ENCODE results near the gene CCDC102B. TPM values are rescaled to one million over a fixed set of nuclear protein-coding genes. Genes with fewer than 3 reads are reported as not detected.
"Not testable (repeated sequence)": the region's sequence is repeated elsewhere in the genome, so short reads cannot be mapped to it uniquely, and the experiment has no call there.

The CCDC102B gene
- total RNA-seq, 1 donor from 2014 or later: 8.1 TPM

DNA sequence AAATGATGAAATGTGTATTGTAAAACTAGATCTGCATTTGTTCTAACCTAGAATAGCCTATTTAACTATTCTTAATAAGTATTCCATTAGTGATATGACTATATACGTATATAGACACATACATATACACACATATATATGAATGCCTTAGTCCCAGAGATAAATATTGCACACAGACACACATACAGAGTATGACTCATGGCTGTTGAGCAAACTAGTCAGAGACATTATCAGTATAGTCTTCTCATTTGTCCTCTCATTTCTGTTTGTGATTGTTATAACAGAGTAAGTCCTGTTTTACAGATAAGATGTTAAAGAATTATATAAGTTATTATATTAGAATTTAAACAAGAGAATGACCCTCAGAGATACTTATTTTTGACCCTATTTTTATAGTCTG, 202.5 kb downstream of the CCDC102B start:
- Mint-ChIP-seq H3K27me3 (ENCODE audit: unreplicated experiment) (no peaks in the 10 kb centered on the region), H3K27ac (ENCODE audit: unreplicated experiment) (no peak overlapping the region), H3K4me1 (ENCODE audit: low read depth, unreplicated experiment) (no peaks in the 10 kb centered on the region), H3K9me3 (ENCODE audit: unreplicated experiment) (no peaks in the 10 kb centered on the region), H3K36me3 (ENCODE audit: unreplicated experiment) (no peaks in the 10 kb centered on the region), H3K4me3 (ENCODE audit: unreplicated experiment) (no peak overlapping the region)
- TF ChIP-seq, protein P1, sequence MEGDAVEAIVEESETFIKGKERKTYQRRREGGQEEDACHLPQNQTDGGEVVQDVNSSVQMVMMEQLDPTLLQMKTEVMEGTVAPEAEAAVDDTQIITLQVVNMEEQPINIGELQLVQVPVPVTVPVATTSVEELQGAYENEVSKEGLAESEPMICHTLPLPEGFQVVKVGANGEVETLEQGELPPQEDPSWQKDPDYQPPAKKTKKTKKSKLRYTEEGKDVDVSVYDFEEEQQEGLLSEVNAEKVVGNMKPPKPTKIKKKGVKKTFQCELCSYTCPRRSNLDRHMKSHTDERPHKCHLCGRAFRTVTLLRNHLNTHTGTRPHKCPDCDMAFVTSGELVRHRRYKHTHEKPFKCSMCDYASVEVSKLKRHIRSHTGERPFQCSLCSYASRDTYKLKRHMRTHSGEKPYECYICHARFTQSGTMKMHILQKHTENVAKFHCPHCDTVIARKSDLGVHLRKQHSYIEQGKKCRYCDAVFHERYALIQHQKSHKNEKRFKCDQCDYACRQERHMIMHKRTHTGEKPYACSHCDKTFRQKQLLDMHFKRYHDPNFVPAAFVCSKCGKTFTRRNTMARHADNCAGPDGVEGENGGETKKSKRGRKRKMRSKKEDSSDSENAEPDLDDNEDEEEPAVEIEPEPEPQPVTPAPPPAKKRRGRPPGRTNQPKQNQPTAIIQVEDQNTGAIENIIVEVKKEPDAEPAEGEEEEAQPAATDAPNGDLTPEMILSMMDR (IDR thresholded peaks at IDR 0.05; ENCODE audit: partially characterized antibody, unreplicated experiment): no peak
- no peak for DNase-seq

DNA sequence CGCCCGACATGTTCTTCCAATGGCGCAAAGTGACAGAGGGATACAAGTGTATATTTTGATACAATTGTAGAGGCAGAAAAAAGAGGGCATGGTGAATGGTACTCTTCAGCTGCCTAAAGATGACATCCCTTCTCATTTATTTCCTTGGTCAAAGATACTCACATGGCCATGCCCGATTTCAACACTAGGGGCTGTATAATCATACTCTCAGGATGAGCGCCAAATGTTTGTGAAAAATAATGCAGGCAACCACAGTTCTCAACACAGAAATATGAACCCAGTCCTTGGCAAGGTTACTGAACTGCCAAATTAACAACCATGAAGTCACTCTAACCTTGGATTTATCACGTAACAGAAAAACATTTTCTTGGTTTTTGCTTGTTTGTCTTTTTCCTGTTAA, 204.4 kb downstream of the CCDC102B start:
- no peak overlapping the region for H3K4me3 Mint-ChIP-seq (ENCODE audit: unreplicated experiment)
- H3K4me1 Mint-ChIP-seq (ENCODE audit: low read depth, unreplicated experiment): no peaks in the 10 kb centered on the region
- no peak for DNase-seq
- TF ChIP-seq, protein P1 (IDR thresholded peaks at IDR 0.05; ENCODE audit: partially characterized antibody, unreplicated experiment): peak; percentile 53
- no peaks in the 10 kb centered on the region for H3K36me3 Mint-ChIP-seq (ENCODE audit: unreplicated experiment)
- no peak overlapping the region for H3K27ac Mint-ChIP-seq (ENCODE audit: unreplicated experiment)
- no peaks in the 10 kb centered on the region for H3K9me3 Mint-ChIP-seq (ENCODE audit: unreplicated experiment)
- no peaks in the 10 kb centered on the region for H3K27me3 Mint-ChIP-seq (ENCODE audit: unreplicated experiment)

DNA sequence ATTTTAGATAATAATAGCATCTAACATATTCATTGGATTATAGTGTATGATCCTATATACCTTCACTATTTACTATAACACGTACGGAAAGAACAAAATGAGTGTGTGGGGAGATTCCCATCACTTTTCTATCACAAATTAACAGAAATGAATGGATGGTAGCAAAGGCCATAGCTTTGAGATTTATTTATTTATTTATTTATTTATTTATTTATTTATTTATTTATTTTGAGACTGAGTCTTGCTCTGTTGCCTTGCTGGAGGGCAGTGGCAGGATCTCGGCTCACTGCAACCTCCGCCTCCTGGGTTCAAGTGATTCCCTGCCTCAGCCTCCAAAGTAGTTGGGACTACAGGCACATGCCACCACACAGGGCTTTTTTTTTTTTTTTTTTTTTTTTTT, 208.3 kb downstream of the CCDC102B start:
- H3K27ac Mint-ChIP-seq (ENCODE audit: unreplicated experiment); H3K4me1 Mint-ChIP-seq (ENCODE audit: low read depth, unreplicated experiment): not testable (repeated sequence)

DNA sequence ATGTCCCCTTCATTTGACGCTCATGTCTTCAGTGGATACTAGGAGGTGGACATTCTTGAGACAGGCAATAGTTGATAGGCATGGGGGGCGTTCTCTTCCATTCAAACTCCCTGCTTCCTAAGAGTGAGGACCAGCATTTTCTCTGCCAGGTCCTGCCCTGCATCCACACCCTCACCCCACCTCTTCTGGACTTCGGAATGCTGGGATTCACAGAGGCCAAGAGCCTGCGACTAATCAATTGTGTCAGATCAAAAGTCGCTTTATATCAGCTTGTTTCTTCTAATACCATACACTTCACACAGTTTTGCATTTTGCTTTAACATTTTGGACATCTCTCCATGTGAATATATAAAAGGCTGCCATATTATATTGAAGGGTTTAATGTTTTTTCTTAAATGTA, 210.7 kb downstream of the CCDC102B start:
- TF ChIP-seq, protein P1 (IDR thresholded peaks at IDR 0.05; ENCODE audit: partially characterized antibody, unreplicated experiment): no peak
- H3K36me3 Mint-ChIP-seq (ENCODE audit: unreplicated experiment): no peaks in the 10 kb centered on the region
- H3K4me1 Mint-ChIP-seq (ENCODE audit: low read depth, unreplicated experiment): no peaks in the 10 kb centered on the region
- H3K9me3 Mint-ChIP-seq (ENCODE audit: unreplicated experiment): peaks cover 1% of the 10 kb centered on the region
- no peak overlapping the region for H3K27ac Mint-ChIP-seq (ENCODE audit: unreplicated experiment)
- H3K4me3 Mint-ChIP-seq (ENCODE audit: unreplicated experiment): no peak overlapping the region
- no peaks in the 10 kb centered on the region for H3K27me3 Mint-ChIP-seq (ENCODE audit: unreplicated experiment)
- no peak for DNase-seq

More for the DNA sequence above, 208.3 kb downstream of the CCDC102B start:
- H3K9me3 Mint-ChIP-seq (ENCODE audit: unreplicated experiment); H3K4me3 Mint-ChIP-seq (ENCODE audit: unreplicated experiment); H3K36me3 Mint-ChIP-seq (ENCODE audit: unreplicated experiment); H3K27me3 Mint-ChIP-seq (ENCODE audit: unreplicated experiment); DNase-seq: not testable (repeated sequence)

DNA sequence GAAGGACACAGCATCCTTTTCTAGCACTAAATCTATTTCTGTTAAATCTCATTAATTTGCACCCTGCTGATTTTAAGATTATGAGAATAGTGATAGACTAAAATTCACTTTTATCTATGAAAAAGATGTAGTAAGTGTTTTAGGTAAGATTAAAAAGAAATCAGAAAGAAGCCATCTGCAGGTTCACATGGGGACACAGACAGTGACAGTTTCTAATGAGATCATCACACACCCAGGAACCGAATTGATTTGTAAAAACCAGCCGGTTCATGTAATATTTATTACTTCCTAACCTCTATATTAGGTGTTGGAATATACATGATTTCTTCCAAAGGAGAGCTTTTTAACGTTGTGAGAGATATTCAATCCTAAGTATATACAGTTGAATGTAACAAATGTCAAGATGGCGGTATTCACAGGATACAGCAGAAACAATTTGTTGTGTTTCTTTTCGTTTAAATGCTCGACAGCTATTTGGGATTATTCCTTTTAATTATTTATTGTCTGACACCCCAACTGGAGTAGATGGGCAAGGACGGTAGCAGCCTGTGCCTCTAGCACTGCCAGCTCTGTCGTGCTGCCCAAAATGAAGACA, 223.4 kb downstream of the CCDC102B start:
- Mint-ChIP-seq H3K9me3 (ENCODE audit: unreplicated experiment) (peaks cover 2% of the 10 kb centered on the region), H3K4me1 (ENCODE audit: low read depth, unreplicated experiment) (peaks cover 12% of the 10 kb centered on the region), H3K27me3 (ENCODE audit: unreplicated experiment) (no peaks in the 10 kb centered on the region), H3K4me3 (ENCODE audit: unreplicated experiment) (peak overlapping the region; percentile 30), H3K36me3 (ENCODE audit: unreplicated experiment) (no peaks in the 10 kb centered on the region), H3K27ac (ENCODE audit: unreplicated experiment) (peak overlapping the region; percentile 91)
- DNase-seq: no peak
- TF ChIP-seq, protein P1 (IDR thresholded peaks at IDR 0.05; ENCODE audit: partially characterized antibody, unreplicated experiment): no peak
